ENCODE results near the gene IL1RAP.

- no peak for TF ChIP-seq ZFX (IDR thresholded peaks at IDR 0.05; ENCODE audit: borderline replicate concordance)
- TF ChIP-seq, protein P1, sequence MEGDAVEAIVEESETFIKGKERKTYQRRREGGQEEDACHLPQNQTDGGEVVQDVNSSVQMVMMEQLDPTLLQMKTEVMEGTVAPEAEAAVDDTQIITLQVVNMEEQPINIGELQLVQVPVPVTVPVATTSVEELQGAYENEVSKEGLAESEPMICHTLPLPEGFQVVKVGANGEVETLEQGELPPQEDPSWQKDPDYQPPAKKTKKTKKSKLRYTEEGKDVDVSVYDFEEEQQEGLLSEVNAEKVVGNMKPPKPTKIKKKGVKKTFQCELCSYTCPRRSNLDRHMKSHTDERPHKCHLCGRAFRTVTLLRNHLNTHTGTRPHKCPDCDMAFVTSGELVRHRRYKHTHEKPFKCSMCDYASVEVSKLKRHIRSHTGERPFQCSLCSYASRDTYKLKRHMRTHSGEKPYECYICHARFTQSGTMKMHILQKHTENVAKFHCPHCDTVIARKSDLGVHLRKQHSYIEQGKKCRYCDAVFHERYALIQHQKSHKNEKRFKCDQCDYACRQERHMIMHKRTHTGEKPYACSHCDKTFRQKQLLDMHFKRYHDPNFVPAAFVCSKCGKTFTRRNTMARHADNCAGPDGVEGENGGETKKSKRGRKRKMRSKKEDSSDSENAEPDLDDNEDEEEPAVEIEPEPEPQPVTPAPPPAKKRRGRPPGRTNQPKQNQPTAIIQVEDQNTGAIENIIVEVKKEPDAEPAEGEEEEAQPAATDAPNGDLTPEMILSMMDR (IDR thresholded peaks at IDR 0.05), result no peak
These were observed 152.9 kb downstream of the IL1RAP start for GRCh38 chr3:190666821-190667220.
